Measurements from ENCODE around the gene RPL19.
"Not testable (repeated sequence)": the region's sequence is repeated elsewhere in the genome, so short reads cannot be mapped to it uniquely, and the experiment has no call there.

Gene RPL19

GRCh38 chr17:39165841-39166349, 34.2 kb upstream of the RPL19 start, which contains the start of gene ARL5C:
ARL5C (minus strand) TSS chr17:39166161; CDS start chr17:39165760, 401 bp downstream.
- no peaks in the 10 kb centered on the region for H3K36me3 ChIP-seq
- DNase-seq, result no peak
- TF ChIP-seq CTCF (IDR thresholded peaks at IDR 0.05; ENCODE audit: low read depth, low read length), result no peak
- no peaks in the 10 kb centered on the region for H3K27me3 ChIP-seq
- H3K4me3 ChIP-seq (ENCODE audit: low read depth, low read length), result peak within 1 kb of the TSS; percentile 73
- H3K4me1 ChIP-seq, result no peaks in the 10 kb centered on the region
- no peaks in the 10 kb centered on the region for H3K9me3 ChIP-seq

DNA sequence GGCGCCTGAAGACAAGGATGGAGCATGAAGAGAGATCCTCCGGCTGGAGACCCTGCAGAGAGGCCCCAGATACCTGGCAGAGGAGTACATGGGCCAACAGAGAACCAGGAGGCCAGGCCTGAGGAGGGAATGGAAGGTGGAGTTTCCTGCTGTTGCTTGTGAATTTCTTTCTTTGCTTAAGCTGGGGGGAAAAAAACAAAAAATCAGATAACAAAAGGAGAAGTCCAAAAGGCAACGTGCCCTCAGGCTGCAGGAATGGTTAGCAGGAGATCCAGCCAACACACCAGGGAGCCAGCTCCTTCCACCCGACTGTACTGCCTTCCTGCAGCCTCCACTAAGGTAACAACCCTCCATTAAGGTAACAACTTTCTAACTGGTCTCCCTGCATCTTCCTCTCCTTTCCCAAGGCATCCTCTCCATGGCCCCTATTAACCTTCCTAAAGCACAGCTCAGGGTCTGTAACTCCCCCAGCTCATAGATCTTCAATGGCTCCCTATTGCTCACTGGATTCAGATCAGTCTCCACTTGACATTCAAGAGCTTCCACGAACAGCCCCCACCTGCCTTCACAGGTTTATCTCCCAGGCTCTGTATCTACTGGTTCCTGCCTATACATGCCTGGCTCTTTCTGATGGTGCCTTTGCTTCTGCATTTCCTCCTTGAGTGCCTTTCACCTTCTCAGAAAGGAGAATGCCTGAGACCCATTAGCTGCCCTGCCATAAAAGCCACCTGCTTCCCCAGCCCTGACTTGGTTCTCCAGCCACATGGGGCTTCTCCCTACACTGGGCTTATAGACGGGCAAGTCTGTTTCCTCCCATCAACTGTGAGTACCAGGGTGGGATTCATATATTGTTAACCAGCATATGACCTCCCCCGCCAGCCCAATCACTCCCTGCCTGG, 33.4 kb upstream of the RPL19 start:
- DNase-seq, result no peak
- TF ChIP-seq CTCF (IDR thresholded peaks at IDR 0.05; ENCODE audit: low read depth, low read length), result no peak
- Histone ChIP-seq H3K36me3 (no peaks in the 10 kb centered on the region), H3K27me3 (no peaks in the 10 kb centered on the region), H3K4me1 (no peaks in the 10 kb centered on the region), H3K9me3 (no peaks in the 10 kb centered on the region), H3K4me3 (ENCODE audit: low read depth, low read length) (no peak overlapping the region)

DNA sequence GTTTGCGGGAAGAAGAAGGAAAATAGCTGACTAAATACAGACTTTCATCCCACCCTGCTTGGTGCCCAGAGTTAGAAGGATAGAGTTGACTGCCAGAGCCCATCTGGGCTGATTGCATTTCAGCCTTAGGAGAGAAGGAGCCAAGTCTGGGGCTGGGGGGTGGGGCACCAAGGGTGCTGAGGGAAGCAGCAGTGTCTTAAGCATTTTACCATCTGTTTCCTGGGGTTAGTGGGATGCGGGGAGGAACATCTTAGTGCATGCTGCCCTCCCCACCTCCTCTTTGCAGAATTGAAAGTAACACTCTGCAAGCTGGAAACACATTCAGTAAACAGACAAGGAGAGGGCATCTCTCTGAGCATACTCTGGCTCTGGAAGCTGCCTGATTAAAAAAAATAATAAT, 32.6 kb upstream of the RPL19 start:
- DNase-seq, result no peak
- Histone ChIP-seq H3K36me3 (no peaks in the 10 kb centered on the region), H3K9me3 (no peaks in the 10 kb centered on the region), H3K27me3 (no peaks in the 10 kb centered on the region), H3K4me1 (no peaks in the 10 kb centered on the region), H3K4me3 (ENCODE audit: low read depth, low read length) (no peak overlapping the region)
- TF ChIP-seq CTCF (IDR thresholded peaks at IDR 0.05; ENCODE audit: low read depth, low read length), result no peak

- not testable (repeated sequence) for DNase-seq; H3K27me3 ChIP-seq; H3K36me3 ChIP-seq; H3K9me3 ChIP-seq; H3K4me1 ChIP-seq; H3K4me3 ChIP-seq (ENCODE audit: low read depth, low read length)
These were observed 31.6 kb upstream of the RPL19 start for GRCh38 chr17:39168503-39168902.

DNA sequence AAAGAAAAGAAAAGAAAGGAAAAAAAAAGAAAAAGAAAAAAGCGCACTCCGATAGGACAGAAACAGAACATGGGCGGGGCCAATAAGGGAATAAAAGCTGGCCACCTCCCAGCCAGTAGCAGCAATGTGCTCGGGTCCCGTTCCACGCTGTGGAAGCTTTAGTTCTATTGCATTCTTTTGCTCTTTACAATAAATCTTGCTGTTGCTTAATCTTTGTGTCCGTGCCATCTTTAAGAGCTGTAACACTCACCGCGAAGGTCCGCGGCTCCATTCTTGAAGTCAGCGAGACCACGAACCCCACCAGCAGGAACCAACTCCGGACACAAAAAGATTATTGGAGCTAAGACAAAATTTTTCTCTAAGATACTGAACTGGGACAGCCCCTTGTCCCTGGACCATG, 31.0 kb upstream of the RPL19 start:
- H3K9me3 ChIP-seq, result no peaks in the 10 kb centered on the region

GRCh38 chr17:39169518-39169917, 30.6 kb upstream of the RPL19 start:
- no peak for DNase-seq
- H3K4me3 ChIP-seq (ENCODE audit: low read depth, low read length), result no peak overlapping the region
- H3K4me1 ChIP-seq, result no peaks in the 10 kb centered on the region
- H3K27me3 ChIP-seq, result no peaks in the 10 kb centered on the region
- H3K9me3 ChIP-seq, result no peaks in the 10 kb centered on the region
- no peak for TF ChIP-seq CTCF (IDR thresholded peaks at IDR 0.05; ENCODE audit: low read depth, low read length)
- no peaks in the 10 kb centered on the region for H3K36me3 ChIP-seq

More for the DNA sequence above, 31.0 kb upstream of the RPL19 start:
- no peak overlapping the region for H3K4me3 ChIP-seq (ENCODE audit: low read depth, low read length)
- H3K4me1 ChIP-seq, result no peaks in the 10 kb centered on the region
- DNase-seq, result no peak
- no peak for TF ChIP-seq CTCF (IDR thresholded peaks at IDR 0.05; ENCODE audit: low read depth, low read length)
- no peaks in the 10 kb centered on the region for H3K27me3 ChIP-seq
- H3K36me3 ChIP-seq, result no peaks in the 10 kb centered on the region

Data from BE2C (cell line).